Peyer's patch (tissue), 4 donors: ENCODE measurements around the gene ASTE1. TPM values are rescaled to one million over a fixed set of nuclear protein-coding genes. Genes with fewer than 3 reads are reported as not detected.

Source experiments
- DNase-seq, 3 donors: peaks; one replicate each; pipeline ENCODE4 v3.0.0-alpha.2; 2017 to 2019
- H3K27ac ChIP-seq, 4 donors: fragments of 200-600 bp; sonication (generic); one replicate each; pipeline ENCODE4 v1.5.1; 2016 to 2019
- H3K27me3 ChIP-seq, 2 donors: fragments of 200-600 bp; sonication (generic); one replicate each; pipeline ENCODE4 v1.5.1; 2019
- H3K36me3 ChIP-seq, 3 donors: fragments of 200-600 bp; sonication (generic); one replicate each; pipeline ENCODE4 v1.5.1; 2016 to 2019
- H3K4me1 ChIP-seq, 4 donors: fragments of 200-600 bp; sonication (generic); one replicate each; pipeline ENCODE4 v1.5.1; 2016 to 2019
- H3K4me3 ChIP-seq, 4 donors: fragments of 200-600 bp; sonication (generic); 1 replicate in 3 of 4; 2 replicates in 1 of 4; pipeline ENCODE4 v1.5.1; 2016 to 2019; ENCODE audit warnings: mild to moderate bottlenecking in 1 of 4
- H3K9me3 ChIP-seq, 4 donors: fragments of 200-600 bp; sonication (generic); one replicate each; pipeline ENCODE4 v1.5.1; 2016 to 2019; ENCODE audit warnings: mild to moderate bottlenecking in 1 of 4
- POLR2A ChIP-seq, 2 donors: fragments of 450-650 bp; IDR thresholded peaks; one replicate each; pipeline ENCODE4 v1.5.1; 2017; ENCODE audit warnings: antibody characterized with exemption in 2 of 2, mild to moderate bottlenecking in 2 of 2, moderate library complexity in 2 of 2
- total RNA-seq, 4 donors: library from RNA; depleted of rRNA; stranded (reverse); fragments of >200 nt; gene quantifications; one replicate each; pipeline ENCODE4 v1.1.0, GENCODE V29; 2016
- TF ChIP-seq, protein P1 (sequence below), 6 experiments: fragments of 450-650 bp in 4 of 6; fragments of 200-600 bp in 2 of 6; sonication (generic) in 1 of 6; IDR thresholded peaks; one replicate each; pipeline ENCODE4 v1.5.1; 2017 to 2019; ENCODE audit warnings: antibody characterized with exemption in 6 of 6, mild to moderate bottlenecking in 3 of 6, moderate library complexity in 1 of 6

ASTE1 gene
- total RNA-seq, 4 donors from 2014 or later, result 7.4 to 34.1 (median 18.0) TPM

- Histone ChIP-seq H3K4me3 (no peak overlapping the region), H3K27ac (no peak overlapping the region), H3K9me3 (no peaks in the 10 kb centered on the region), H3K4me1 (no peaks in the 10 kb centered on the region), H3K36me3 (peaks cover 0 to 46% (median 0%) of the 10 kb centered on the region in 3 donors), H3K27me3 (no peaks in the 10 kb centered on the region)
- TF ChIP-seq, protein P1, sequence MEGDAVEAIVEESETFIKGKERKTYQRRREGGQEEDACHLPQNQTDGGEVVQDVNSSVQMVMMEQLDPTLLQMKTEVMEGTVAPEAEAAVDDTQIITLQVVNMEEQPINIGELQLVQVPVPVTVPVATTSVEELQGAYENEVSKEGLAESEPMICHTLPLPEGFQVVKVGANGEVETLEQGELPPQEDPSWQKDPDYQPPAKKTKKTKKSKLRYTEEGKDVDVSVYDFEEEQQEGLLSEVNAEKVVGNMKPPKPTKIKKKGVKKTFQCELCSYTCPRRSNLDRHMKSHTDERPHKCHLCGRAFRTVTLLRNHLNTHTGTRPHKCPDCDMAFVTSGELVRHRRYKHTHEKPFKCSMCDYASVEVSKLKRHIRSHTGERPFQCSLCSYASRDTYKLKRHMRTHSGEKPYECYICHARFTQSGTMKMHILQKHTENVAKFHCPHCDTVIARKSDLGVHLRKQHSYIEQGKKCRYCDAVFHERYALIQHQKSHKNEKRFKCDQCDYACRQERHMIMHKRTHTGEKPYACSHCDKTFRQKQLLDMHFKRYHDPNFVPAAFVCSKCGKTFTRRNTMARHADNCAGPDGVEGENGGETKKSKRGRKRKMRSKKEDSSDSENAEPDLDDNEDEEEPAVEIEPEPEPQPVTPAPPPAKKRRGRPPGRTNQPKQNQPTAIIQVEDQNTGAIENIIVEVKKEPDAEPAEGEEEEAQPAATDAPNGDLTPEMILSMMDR (IDR thresholded peaks at IDR 0.05), result no peak
- no peak for TF ChIP-seq POLR2A (IDR thresholded peaks at IDR 0.05)
- DNase-seq, result no peak
Observed at GRCh38 chr3:130963878-130964277, 62.7 kb downstream of the ASTE1 start.

Other genes starting within 250 kb of the ASTE1 start
- 10 to 100 TPM; 32.2 to 49.5 (median 40.8) TPM for gene ATP2C1, start 132.7 kb downstream of the ASTE1 start, total RNA-seq
- gene NEK11, start 52 bp upstream of the ASTE1 start, total RNA-seq, result 1 to 10 TPM; 3.5 to 8.6 (median 5.5) TPM